T-helper 1 cell (primary cell): ENCODE measurements around the gene GRIK4.

Experiments used
- DNase-seq, 5 donors: peaks; one replicate each; pipeline ENCODE4 v3.0.0-alpha.2; 2012 to 2020

GRIK4 gene

GRCh38 chr11:120525261-120526171 lies 14.0 kb downstream of the GRIK4 start:
- no peak for DNase-seq

- DNase-seq, result no peak
These were observed 14.7 kb downstream of the GRIK4 start for GRCh38 chr11:120526241-120526640.

- no peak for DNase-seq
These were observed 15.7 kb downstream of the GRIK4 start for GRCh38 chr11:120527111-120527761.

GRCh38 chr11:120528749-120529148 lies 17.2 kb downstream of the GRIK4 start:
- no peak for DNase-seq

DNA sequence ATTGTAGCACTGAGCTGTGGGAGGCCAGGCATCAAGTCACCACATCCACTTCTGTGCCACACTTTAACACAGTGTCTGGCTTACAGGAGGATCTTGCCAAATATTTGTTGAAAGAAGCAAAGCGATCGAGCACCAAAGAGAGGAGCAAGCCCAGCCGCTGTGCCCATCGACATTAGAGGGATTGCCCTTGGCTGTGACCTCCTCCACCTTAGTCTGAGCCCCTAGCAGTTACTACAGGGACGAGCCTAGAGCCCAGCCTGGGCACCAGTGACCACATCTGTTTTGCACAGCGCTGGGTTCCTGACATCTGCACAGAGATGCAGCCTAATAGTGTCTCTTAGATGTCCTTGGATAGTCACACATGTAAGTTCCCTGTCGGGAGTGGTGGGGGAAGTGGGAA lies 17.7 kb downstream of the GRIK4 start:
- no peak for DNase-seq

GRCh38 chr11:120529911-120530310 lies 18.4 kb downstream of the GRIK4 start:
- DNase-seq, result no peak

GRCh38 chr11:120532082-120532831 lies 20.7 kb downstream of the GRIK4 start:
- no peak for DNase-seq

DNA sequence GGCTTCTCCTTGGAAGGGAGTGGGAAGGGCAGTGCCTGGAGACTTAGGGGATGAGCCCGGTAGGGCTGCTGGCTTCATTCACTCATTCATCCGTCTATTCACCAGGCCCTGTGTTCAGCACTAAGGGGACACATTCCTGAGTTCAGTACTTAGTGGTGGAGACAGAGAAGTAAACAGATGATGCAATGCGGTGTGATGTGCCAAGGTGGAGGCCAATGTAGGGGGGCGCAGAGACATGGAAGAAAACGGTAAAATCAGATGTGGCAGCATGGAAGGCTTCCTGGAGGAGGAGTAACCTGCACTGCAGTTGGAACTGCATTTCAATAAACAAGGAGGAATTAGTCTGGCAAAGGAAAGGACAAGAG lies 21.3 kb downstream of the GRIK4 start:
- DNase-seq, result no peak

DNA sequence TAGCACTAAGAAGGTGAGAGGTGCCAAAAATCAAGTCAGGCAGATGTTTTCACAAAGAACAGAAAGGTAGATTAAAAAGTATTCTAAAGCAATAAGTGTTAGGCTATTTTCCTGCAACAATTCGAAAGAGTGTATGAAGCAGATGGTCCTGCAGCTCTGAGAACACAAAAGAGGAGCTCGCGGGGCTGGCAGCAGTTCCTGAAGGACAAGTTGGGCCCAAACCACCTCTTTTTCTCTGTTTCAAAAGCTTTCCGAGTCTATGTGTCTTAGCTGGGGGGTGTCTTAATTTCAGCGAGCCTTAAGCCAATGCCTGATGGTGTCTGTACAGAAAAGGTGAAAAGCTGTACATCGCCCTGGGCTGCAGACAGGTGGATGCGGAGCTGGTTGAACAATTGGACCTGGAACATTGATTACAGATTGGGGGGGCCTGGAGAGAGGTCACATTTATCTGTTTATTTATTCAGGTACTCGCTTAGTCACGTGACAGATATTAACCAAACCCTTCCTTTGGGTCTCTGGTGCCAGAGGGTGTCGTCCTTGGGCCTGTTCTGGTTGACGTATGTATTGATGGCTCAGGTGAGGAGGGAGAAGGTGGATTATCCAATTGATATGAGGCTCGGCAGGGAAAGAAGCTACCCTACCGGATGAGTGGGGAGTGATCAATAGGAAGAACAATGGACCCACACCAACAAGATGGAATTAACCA lies 24.7 kb downstream of the GRIK4 start:
- DNase-seq, result no peak

DNA sequence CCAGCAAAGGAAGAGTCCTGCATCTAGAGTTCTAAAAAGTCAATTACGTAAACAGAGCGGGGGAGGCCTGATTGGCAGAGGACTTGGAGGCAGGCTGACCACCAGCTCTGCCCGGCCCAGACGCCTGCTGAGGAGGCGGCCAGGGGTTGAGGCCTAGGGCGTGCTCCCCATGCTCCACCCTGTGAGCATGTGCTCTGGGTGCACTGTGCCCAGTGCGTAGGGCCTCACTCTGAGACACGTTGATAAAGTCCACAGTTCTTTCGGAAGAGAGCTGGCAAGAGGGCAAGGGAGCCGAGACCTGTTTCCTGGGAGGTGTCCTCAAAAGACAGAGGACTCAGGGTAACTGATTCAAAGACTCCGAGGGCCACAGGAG lies 25.2 kb downstream of the GRIK4 start:
- DNase-seq, result no peak

DNA sequence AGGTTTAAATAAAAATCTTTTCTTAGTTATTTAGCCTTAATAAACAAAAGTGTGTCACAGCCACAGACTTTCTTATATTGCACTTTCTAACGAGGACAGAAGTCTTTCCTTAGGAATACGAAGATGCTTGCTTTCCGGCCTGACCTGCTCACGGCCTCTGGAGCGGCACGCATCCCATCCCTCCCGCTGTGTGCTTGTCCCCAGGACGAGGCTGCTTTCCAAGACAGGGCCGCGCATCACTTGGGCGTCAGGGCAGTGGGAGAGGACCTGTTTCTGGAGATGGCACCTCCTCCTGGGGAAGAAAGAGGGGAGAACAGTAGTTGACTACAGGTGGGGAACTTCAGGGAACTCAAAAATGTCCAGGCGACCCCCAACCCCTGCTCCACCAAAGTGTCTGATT lies 26.4 kb downstream of the GRIK4 start:
- no peak for DNase-seq

- DNase-seq, result no peak
These were observed 27.2 kb downstream of the GRIK4 start for GRCh38 chr11:120538707-120539106.

GRCh38 chr11:120539667-120540369 lies 28.3 kb downstream of the GRIK4 start:
- DNase-seq, result no peak

DNA sequence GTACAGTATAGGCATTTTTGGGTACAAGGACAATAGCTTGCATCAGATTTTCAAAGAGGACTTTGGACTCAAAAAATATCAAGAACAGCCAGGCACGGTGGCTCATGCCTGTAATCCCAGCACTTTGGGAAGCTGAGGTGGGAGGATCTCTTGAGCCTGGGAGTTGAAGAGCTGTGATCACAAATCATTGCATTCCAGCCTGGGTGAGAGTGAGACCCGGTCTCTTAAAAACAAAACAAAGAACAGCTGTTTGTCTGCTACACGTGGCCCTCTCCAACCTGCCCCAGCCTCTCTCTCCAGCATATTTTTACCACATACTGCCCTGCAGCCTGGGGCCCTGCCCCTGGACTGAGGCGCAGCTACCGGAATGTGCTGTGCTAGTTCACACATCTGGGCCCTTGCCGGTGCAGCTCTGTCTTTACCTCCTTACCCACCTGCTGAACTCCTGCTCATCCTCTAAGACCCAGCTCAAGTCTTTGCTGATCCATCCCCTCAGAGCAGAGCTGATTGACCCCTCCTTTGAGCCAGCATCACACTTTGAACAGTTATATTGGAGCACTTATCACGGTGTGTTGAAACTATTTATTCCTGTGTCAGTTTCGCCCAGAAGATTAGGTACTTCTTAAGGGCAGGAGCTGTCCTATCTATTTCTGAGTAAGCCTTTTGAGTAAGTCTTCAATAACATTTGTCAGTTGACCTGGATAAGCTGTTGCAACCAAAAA lies 29.4 kb downstream of the GRIK4 start:
- DNase-seq, result no peak

DNA sequence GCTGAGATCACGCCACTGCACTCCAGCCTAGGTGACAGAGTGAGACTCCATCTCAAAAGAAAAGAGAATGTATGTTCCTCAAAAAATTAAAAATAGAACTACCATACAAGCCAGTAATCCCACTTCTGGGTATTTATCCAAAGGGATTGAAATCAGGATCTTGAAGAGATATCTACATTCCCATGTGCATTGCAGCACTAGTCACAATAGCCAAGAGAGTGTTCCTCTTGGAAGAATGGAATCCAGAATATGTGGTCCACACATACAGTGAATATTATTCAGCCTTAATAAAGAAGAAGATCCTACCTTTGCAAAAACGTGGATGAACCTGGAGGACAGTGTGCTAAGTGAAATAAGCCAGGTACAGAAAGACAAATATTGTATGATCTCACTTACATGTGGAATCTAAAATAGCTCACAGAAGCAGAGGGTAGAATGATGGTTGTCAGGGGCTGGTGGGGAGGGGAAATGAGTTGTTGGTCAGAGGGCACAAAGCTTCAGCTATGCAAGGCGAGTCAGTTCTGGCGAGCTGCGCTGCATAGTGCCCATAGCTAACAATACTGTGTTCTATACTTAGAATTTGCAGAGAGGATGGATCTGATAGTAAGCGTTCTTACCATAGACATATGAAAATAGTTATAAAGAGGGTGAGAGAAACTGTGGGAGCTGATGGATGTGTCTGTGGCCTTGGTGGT lies 32.1 kb downstream of the GRIK4 start:
- DNase-seq, result no peak

- no peak for DNase-seq
These were observed 34.3 kb downstream of the GRIK4 start for GRCh38 chr11:120545813-120546212.

DNA sequence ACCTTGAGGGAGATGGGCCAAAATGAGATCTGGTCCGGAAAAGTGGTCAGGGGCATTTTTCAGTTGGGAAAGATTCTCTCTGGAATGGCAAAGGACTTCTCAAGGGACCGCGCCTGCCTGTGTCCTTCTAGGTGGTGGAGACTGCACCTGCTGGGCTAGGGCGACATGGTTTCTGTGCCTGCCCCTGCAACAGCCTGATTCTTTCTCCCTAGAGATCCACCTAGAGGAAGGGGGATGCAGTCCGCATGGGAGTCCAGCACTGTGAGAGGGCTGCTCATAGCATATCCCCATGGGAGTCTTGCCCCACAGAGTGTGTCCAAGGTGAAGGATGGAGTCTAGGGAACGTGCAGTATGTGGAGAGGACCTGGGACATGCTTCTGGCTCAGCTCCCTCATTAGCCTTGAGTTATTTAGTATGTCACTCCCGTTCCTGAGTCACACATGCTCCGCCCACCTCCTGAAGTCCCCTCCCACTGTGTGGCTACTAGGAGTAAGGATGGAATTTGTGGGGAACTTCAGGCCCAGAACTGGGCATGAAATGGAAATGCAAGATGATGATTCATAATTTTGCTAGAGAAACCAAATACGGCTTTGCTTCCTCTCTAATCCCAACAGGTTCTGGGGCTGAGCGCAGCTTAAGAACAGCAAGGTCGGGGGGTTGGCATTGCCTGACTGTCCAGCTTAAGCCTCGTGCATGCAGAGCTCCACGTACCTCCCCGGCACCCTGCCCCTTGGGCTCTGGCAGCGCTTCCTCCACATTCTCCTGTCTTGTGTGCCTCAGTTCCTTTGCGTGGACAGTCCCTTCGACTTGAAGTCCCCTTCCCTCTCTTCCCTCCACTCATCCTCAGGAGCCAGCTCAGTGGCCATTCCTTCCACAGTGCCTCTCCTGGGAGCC lies 35.0 kb downstream of the GRIK4 start:
- no peak for DNase-seq

DNA sequence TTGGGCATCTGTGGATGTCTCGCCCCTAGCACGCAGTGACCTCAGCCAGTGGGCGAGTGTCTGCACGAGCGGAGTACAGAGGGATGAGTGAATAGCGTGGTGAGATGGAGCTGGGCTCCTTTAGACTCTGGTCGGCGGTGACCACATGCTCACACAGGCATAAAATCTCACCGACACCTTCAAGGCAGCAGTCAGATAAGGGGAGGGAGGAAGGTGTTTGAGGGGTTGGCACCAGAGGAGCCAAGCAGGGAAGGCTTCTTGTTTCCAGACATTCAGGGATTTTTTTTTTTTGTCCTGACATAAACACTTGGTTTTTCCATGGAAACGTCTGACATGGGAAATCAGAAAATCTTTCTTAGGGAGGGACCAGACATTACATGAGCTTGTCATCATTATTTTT lies 35.8 kb downstream of the GRIK4 start:
- no peak for DNase-seq

GRCh38 chr11:120547811-120548681 lies 36.5 kb downstream of the GRIK4 start:
- DNase-seq, result no peak
